ES-I3 (cell line): ENCODE measurements around the gene ANKFY1.

Experiments used
- H3K36me3 ChIP-seq: 2 replicates; pipeline ENCODE4 v1.6.1; 2013; ENCODE audit warnings: mild to moderate bottlenecking, low read length, control low read depth, moderate library complexity; ENCODE audit not compliant: insufficient read depth
- H3K4me1 ChIP-seq: 2 replicates; pipeline ENCODE4 v1.6.1; 2013; ENCODE audit warnings: mild to moderate bottlenecking, control low read depth, low read length; ENCODE audit not compliant: insufficient read depth
- H3K9ac ChIP-seq: 2 replicates; pipeline ENCODE4 v1.6.1; 2013; ENCODE audit warnings: low read depth, mild to moderate bottlenecking, low read length, moderate library complexity
- H3K9me3 ChIP-seq: 2 replicates; pipeline ENCODE4 v1.6.1; 2013; ENCODE audit warnings: mild to moderate bottlenecking, low read length, moderate library complexity; ENCODE audit not compliant: control insufficient read depth, insufficient read depth

The ANKFY1 gene

DNA sequence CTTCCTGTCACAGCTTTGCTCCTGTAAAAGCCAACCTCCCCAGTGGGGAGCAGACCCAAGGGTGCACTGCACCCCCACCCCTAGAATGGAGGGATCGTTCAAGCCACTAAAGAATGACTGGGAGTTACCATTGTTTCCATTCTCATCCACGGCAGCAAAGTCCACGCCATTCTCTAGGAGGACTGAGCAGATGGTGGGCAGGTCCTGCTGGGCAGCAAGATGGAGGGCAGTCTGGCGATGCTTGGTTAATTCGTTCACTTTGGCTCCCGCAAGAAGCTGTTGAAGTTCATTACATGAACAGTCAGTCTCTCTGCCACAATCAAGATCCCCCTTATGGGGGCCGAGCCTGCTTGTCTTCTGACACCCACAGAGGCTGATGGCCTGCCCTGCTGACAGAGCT lies 90.0 kb downstream of the ANKFY1 start:
- no peaks in the 10 kb centered on the region for H3K9me3 ChIP-seq
- H3K36me3 ChIP-seq, result peaks cover 64% of the 10 kb centered on the region
- no peaks in the 10 kb centered on the region for H3K4me1 ChIP-seq
- H3K9ac ChIP-seq, result no peak overlapping the region

DNA sequence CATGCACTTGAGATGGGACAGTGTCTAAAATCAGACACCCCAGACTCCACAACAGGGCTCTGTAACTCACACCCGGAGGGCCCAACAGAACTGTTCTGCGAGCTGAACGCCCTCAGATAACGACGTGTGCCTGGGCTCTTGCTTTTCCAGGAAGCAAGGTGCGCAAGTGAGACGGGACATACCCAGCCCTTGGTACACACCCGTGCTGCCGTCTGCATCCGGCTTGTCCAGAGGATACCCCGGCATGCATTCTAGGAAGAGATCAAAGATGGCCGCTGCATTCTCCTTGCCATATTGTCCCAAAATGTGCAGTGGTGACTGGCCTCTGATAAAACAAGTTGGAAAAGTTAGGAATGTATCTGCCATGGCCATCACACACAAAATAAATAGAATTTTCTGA lies 91.4 kb downstream of the ANKFY1 start:
- Histone ChIP-seq H3K4me1 (no peaks in the 10 kb centered on the region), H3K9me3 (no peaks in the 10 kb centered on the region), H3K36me3 (peaks cover 57% of the 10 kb centered on the region), H3K9ac (no peak overlapping the region)

DNA sequence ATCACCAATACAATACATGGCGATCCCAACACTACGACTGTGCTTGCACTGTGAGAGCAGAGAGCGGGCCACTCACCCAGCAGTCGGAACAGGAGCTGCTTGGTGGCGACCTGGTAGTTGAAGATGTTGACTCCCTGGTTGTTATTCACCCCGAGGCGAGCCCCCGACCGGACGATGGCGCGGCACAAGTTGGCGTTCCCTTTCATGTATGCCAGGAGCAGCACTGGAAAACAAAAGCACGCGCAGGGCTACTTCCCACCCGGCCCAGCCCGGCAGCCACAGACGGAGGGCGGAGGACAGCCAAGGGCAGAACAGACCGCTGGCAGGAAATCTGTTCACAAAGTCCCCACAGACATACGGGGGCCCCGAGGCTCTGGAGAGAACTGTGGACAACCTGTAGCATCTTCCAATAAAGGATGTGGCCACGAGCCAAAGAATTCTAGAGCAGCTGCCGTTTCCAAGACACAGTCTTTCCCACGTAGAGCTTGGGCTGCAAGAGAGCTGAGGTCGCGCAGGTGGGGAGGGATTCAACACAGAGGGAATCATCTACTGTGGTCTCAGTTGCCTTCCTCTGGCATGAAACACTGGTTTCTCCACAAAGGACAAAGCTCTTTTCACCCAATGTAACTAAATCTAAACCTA lies 93.0 kb downstream of the ANKFY1 start:
- Histone ChIP-seq H3K36me3 (peaks cover 50% of the 10 kb centered on the region), H3K4me1 (no peaks in the 10 kb centered on the region), H3K9ac (no peak overlapping the region), H3K9me3 (no peaks in the 10 kb centered on the region)

DNA sequence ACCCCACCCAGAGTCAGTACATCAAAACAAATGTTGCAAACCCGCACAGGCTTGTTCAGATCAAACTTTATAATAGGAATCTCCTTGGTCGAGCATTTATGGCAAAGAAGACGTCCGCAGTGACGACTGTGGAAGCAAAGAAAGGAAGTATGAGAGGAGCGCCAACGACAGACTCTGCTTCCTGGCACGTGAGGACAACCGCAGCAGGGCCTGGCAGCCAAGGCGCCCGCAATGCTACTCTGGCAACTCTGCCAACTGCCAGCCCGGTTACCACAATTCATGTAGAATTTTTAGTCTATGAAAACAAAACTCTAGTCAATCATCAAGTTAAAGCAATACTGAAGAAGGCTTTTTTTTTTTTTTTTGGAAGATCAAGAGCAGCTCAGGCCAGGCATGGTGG lies 96.0 kb downstream of the ANKFY1 start:
- H3K4me1 ChIP-seq, result 0 out of 2 replicates have a peak, but pooled peaks cover 1% of the 10 kb centered on the region
- H3K9me3 ChIP-seq, result no peaks in the 10 kb centered on the region
- peaks cover 35% of the 10 kb centered on the region for H3K36me3 ChIP-seq
- no peak overlapping the region for H3K9ac ChIP-seq

DNA sequence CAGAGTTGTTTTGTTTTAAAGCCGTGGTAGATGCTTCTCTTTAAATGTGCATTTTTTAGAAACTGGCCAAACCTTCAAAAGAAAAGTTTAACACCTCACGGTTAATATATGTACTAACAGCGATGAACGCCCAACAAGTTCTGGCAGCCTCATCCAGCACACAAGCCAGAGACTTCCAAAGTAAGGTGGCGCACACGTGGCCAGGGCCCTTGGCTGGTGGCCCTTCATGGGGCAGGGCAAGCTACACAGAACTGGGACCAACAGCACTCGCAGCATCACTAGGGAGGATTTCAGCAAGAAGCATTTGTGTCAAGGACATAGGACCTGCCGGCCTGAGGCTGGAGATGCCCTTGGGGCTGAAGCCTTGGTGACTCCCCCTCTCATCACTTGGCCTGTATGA lies 97.4 kb downstream of the ANKFY1 start:
- Histone ChIP-seq H3K9me3 (no peaks in the 10 kb centered on the region), H3K9ac (no peak overlapping the region; the same call in 1 of the 2 replicates), H3K4me1 (peaks cover 13% of the 10 kb centered on the region), H3K36me3 (peaks cover 25% of the 10 kb centered on the region)

DNA sequence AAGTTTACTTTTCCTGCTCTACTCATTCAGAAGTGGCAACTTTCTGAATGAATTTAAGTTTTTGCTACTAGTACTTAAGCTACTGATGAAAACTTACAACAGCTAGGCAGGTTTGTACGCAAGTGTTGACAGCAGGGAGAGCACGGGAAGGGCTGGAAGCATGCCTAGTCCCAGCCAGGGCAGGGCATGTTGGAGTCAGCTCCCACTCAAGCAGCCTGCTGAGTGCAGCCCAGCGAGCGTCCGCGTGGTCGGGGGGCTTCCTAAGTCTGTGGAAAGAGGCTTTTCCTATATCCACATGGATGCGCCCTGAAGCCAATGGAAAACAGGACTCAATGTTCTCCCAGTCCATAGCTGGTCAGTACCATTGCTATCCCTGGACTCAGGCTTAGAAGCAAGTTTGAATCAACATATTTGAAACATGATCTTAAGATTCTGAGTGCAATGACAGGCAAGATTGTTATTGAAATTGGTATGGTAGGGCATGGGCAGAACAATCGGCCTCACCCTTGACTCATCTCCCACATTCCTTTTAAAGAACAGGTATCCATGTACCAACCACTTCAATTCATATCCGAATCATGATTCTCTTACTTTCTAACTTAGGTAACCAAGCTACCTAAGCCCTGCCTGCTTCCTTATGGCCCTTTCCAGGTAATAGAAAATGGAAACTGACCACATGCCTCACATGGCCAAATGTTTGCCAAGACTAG lies 98.3 kb downstream of the ANKFY1 start:
- H3K9me3 ChIP-seq, result no peaks in the 10 kb centered on the region
- H3K4me1 ChIP-seq, result peaks cover 23% of the 10 kb centered on the region
- H3K9ac ChIP-seq, result no peak overlapping the region
- H3K36me3 ChIP-seq, result peaks cover 18% of the 10 kb centered on the region

DNA sequence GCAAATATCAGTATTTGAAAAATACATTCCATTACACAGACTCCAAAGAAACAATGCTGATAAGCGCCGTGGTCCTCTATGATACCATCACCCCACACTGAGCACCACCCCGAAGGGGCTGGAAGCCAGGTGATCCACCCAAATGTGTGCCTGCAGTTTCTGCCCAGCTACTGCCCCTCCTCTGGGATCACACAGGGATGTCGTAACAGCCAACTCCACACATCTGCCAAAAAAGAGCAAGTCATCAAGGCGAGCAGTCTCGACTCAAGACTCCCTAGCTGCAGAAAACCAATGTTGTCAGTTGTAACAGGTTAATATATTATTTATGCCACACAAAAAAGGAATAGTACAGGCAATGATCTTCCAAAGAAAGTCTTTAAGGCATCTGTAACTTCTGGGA lies 99.8 kb downstream of the ANKFY1 start:
- peaks cover 4% of the 10 kb centered on the region for H3K36me3 ChIP-seq
- no peaks in the 10 kb centered on the region for H3K9me3 ChIP-seq
- no peak overlapping the region for H3K9ac ChIP-seq
- H3K4me1 ChIP-seq, result peaks cover 25% of the 10 kb centered on the region

DNA sequence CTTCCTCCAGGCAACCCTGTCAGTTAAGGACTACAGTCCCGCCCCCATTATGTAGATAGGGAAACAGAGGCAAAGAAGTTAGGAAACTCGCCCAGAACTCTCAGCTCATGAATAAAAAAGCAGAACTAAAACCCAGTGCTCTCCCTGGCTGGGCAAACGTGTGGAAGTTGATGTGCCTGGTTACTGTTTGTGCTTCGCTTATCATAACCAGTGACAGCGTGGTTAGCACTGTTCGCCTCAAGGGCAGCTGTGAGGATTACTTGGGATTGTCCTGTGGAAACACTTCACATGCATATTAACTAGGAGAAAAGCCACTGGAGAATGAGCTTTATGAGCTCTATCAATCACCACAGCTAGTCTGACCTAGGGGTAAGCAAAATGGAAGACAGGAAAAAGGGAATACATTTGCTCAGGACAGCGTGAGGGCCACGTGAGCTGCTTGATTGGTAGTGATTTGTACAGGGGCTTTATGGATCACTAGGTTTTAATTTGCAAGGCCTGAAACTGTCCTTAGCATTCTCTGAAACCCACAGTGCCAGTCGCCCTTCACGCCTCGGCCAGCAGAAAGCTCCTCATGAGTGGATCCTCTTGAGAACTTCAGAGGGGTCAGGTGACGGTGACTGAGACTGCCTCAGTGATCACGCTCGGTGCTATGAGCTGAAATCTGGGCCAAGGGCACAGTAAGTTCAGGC lies 100.9 kb downstream of the ANKFY1 start:
- no peak overlapping the region for H3K9ac ChIP-seq
- H3K9me3 ChIP-seq, result no peaks in the 10 kb centered on the region
- peaks cover 4% of the 10 kb centered on the region for H3K36me3 ChIP-seq
- H3K4me1 ChIP-seq, result peaks cover 25% of the 10 kb centered on the region

DNA sequence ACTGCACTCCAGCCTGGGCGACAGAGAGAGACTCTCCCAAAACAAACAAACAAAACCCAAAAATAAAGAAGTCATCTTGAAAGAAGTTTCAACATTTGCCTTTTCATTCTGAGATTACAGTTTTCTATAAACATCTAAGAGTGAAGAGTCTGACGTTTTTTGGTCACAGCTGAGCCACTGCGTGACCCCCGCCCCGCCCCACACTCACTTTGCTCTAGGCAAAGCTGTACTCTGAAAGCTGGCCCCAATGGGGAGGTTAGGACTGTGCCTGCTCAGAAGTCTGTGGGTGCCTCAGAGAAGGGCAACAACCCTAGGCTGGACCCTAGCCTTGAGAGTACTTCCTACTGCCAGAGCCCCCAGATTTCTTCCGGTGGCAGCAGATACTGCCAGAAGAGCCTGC lies 101.5 kb downstream of the ANKFY1 start:
- Histone ChIP-seq H3K9ac (no peak overlapping the region), H3K36me3 (peaks cover 2% of the 10 kb centered on the region), H3K4me1 (peaks cover 25% of the 10 kb centered on the region), H3K9me3 (no peaks in the 10 kb centered on the region)

DNA sequence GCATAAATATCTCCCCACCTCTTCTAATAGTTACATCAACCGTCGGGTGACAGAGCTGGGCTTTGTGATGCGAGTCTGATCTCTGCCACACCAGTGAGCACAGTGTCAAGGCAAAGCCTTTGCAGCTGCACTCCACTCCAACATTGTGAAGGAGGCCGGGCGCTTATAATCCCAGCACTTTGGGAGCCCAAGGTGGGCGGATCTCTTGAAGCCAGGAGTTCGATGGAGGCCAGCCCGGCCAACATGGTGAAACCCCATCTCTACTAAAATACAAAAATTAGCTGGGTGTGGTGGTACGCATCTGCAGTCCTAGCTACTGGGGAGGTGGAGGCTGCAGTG lies 101.8 kb downstream of the ANKFY1 start:
- Histone ChIP-seq H3K9ac (no peak overlapping the region), H3K4me1 (peaks cover 25% of the 10 kb centered on the region), H3K9me3 (no peaks in the 10 kb centered on the region), H3K36me3 (no peaks in the 10 kb centered on the region; the same call in 1 of the 2 replicates)

DNA sequence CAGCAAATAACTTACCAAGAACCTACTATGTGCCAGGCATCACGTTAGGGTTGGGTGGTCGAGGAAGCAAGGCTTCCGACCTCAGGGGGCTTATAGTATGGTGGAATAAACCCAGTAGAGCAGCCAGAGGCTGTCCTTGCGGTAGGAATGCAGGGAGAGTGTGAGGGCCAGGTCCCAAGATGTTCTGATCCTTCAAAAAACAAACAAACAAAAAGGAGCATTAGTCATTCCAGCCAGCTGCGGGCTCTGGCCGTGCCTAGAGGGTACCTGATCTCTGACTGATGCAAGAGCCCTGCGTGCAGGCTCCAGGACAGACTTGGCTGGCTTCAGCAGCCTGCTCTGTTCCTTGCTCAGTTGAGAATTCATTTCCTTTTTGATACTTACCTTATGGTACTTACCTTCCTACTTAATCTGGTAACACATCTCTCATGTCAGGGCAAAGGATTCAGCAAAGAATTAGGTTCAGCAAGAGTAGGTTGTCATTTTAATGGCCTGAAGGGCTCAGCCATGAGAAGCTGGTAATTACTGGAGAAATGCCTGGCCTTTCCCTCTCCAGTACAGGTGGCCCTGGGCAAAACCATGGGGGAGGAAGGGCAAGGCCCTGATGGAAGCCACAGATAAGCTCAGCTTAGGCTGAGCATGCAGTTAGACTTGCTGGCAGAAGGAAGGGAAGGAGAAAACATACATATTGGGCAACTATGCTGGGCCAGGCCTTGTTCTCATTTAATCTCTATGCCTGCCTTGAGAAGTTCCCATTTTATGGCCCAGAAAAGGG lies 102.4 kb downstream of the ANKFY1 start:
- Histone ChIP-seq H3K9ac (no peak overlapping the region; the same call in 1 of the 2 replicates), H3K9me3 (no peaks in the 10 kb centered on the region), H3K4me1 (peaks cover 25% of the 10 kb centered on the region), H3K36me3 (no peaks in the 10 kb centered on the region)

DNA sequence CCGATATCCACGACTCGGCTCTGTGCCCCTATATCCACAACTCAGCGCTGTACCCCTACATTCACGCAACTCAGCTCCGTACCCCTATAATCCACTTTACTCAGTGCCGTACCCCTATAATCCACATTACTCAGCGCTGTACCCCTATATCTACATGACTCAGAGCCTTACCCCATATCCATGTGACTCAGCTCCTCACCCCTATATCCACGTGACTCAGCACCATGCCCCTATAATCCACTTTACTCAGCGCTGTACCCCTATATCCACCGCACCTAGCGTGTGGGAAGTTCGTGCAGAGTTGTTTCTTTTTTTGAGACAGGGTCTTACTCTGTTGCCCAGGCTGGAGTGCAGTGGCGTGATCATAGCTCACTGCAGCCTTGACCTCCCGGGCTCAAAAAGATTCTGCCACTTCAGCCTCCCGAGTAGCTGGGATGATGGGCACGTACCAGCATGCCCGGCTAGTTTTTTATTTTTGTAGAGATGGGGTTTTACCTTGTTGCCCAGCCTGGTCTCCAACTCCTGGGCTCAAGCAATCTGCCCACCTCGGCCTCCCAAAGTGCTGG lies 103.4 kb downstream of the ANKFY1 start:
- no peaks in the 10 kb centered on the region for H3K9me3 ChIP-seq

DNA sequence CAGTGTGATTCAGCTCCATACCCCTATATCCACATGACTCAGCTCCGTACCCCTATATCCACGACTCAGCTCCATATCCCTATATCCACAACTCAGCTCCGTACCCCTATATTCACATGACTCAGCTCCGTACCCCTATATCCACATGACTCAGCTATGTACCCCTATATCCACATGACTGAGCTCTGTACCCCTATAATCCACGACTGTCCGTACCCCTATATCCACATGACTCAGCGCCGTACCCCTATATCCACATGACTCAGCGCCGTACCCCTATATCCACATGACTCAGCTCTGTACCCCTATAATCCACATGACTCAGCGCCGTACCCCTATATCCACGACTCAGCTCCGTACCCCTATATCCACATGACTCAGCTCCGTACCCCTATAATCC lies 104.0 kb downstream of the ANKFY1 start:
- Histone ChIP-seq H3K4me1 (peaks cover 25% of the 10 kb centered on the region), H3K36me3 (no peaks in the 10 kb centered on the region), H3K9me3 (no peaks in the 10 kb centered on the region), H3K9ac (no peak overlapping the region)

More for the DNA sequence above, 103.4 kb downstream of the ANKFY1 start:
- no peak overlapping the region for H3K9ac ChIP-seq
- H3K36me3 ChIP-seq, result no peaks in the 10 kb centered on the region
- H3K4me1 ChIP-seq, result peaks cover 25% of the 10 kb centered on the region
